Uterus (tissue), 2 donors: Measurements from ENCODE around the gene TGFBR3L.

Experiments
- POLR2A ChIP-seq, 2 donors: fragments of 450-650 bp; IDR thresholded peaks; one replicate each; pipeline ENCODE4 v1.6.1; 2016; ENCODE audit warnings: antibody characterized with exemption in 2 of 2, mild to moderate bottlenecking in 1 of 2, moderate library complexity in 1 of 2
- TF ChIP-seq, protein P1 (sequence below), 4 experiments: fragments of 200-600 bp in 2 of 4; fragments of 450-650 bp in 2 of 4; sonication (generic) in 2 of 4; IDR thresholded peaks; one replicate each; pipeline ENCODE4 v1.5.1; 2016 to 2019; ENCODE audit warnings: antibody characterized with exemption in 4 of 4, mild to moderate bottlenecking in 2 of 4, moderate library complexity in 1 of 4

DNA sequence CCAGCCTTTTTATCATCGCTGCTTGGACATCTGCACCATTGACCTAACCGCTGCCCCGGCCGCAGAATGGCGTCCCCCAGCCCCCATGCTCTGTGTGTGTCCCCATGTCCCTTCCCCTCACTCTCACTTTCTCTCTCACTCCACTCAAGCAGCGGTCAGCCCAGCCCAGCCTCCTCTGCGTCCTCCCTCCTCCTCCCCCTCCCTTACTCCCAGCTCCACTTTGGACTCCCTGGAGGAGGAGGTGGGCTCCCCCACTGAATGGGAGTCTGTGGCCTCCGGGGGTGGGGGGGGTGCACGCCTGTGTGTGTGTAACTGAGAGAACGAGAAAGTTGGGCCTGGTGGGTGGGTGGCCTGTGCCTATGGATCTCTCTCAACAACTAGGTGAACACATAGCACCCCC lies 8.8 kb upstream of the TGFBR3L start:
- no peak for TF ChIP-seq POLR2A (IDR thresholded peaks at IDR 0.05)
- TF ChIP-seq, protein P1, sequence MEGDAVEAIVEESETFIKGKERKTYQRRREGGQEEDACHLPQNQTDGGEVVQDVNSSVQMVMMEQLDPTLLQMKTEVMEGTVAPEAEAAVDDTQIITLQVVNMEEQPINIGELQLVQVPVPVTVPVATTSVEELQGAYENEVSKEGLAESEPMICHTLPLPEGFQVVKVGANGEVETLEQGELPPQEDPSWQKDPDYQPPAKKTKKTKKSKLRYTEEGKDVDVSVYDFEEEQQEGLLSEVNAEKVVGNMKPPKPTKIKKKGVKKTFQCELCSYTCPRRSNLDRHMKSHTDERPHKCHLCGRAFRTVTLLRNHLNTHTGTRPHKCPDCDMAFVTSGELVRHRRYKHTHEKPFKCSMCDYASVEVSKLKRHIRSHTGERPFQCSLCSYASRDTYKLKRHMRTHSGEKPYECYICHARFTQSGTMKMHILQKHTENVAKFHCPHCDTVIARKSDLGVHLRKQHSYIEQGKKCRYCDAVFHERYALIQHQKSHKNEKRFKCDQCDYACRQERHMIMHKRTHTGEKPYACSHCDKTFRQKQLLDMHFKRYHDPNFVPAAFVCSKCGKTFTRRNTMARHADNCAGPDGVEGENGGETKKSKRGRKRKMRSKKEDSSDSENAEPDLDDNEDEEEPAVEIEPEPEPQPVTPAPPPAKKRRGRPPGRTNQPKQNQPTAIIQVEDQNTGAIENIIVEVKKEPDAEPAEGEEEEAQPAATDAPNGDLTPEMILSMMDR (IDR thresholded peaks at IDR 0.05), result no peak
